GM10266 (cell line): ENCODE results near the gene SMS.
A peak's percentile ranks its signal among the peaks of the same experiment; 100 is the strongest.

Experiments
- DNase-seq: peaks from one replicate; pipeline ENCODE4 v3.0.0; 2012; ENCODE audit errors: extremely low spot score
- CTCF ChIP-seq: IDR thresholded peaks from 2 replicates; pipeline ENCODE4 v1.5.1; 2012; ENCODE audit warnings: mild to moderate bottlenecking, low read depth; ENCODE audit not compliant: control insufficient read depth, insufficient read depth; ENCODE audit errors: missing control alignments

SMS gene

DNA sequence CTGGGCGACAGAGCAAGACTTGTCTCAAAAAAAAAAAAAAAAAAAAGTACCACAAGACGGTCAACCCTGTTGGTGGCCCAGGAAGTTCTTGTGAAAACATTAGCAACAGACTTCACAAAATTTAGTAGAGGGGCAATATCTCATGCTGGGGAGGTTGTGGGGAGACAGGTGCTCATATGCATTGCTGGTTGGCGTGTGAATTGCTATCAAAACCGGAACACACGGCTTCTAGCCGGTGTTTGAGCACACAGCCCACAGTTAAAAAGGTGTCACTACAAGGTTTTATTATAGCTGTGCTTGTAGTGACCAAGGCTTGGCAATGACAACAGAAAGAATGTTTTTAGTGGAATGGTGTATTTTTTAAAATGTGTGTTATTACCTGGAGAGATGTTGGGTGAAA, 41.8 kb downstream of the SMS start:
- no peak for DNase-seq
- no peak for TF ChIP-seq CTCF

GRCh38 chrX:21985332-21985777, 44.8 kb downstream of the SMS start:
- peak; percentile 81 for TF ChIP-seq CTCF
- DNase-seq: peak; percentile 38

DNA sequence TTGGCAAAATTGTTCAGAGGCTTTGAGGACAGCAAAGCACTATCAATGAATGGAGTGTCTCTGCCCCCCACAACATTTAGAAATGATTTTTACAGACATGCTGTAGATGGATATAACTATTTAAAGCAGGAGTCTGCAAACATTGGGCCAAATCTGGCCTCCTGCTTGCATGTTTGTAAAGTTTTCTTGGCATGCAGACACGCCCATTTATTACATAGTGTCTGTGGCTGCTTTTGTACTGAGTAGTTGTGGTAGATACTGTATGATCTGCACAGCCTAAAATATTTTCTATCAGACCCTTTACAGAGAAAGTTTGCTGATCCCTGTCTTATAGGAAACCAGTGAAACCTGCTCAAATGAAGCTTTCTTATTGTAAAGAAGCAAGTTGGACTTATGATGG, 46.1 kb downstream of the SMS start:
- no peak for TF ChIP-seq CTCF
- DNase-seq: no peak

GRCh38 chrX:21989384-21989783, 48.9 kb downstream of the SMS start:
- DNase-seq: peak; percentile 4
- no peak for TF ChIP-seq CTCF

DNA sequence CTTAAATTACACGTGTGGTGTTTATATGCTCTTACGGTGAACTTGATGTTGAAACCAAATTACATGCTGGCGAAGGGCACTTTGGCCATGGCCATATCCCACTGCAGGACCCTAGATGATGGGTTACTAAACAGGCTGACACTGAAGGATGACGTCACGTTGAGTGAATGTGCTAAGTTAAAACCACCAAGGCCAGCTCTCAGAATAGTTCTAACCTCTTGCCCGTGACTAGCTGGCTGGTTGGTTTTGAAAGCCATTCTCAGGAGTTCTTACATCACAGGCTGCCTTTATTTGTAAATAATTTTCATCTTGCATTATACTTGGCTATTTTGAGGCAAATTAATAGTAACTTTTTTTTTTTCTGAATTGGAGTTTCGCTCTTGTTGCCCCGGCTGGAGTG, 50.3 kb downstream of the SMS start:
- no peak for DNase-seq
- no peak for TF ChIP-seq CTCF

GRCh38 chrX:21991504-21991903, 51.0 kb downstream of the SMS start:
- DNase-seq: no peak
- TF ChIP-seq CTCF: no peak

GRCh38 chrX:21993265-21993664, 52.8 kb downstream of the SMS start:
- peak; percentile 8 for DNase-seq

More at GRCh38 chrX:21993265-21993664, 52.8 kb downstream of the SMS start:
- no peak for TF ChIP-seq CTCF
